Stomach (tissue), 9 donors: ENCODE results near the gene SMIM36. TPM values are rescaled to one million over a fixed set of nuclear protein-coding genes. Genes with fewer than 3 reads are reported as not detected.

Experiments used
- DNase-seq, 2 donors: peaks; one replicate each; pipeline versions ENCODE4 v3.0.0 to v3.0.0-alpha.2; 2013 to 2019
- H3K27ac ChIP-seq, 5 donors: fragments of 200-600 bp in 4 of 5; sonication (generic) in 4 of 5; one replicate each; pipeline ENCODE4 v1.5.1; 2013 to 2019; ENCODE audit warnings: mild to moderate bottlenecking in 1 of 5, moderate library complexity in 1 of 5
- H3K27me3 ChIP-seq, 3 donors: fragments of 200-600 bp; sonication (generic); one replicate each; pipeline ENCODE4 v1.5.1; 2017 to 2019; ENCODE audit warnings: mixed run types in 1 of 3
- H3K36me3 ChIP-seq, 4 donors: fragments of 200-600 bp; sonication (generic); 1 replicate in 3 of 4; 2 replicates in 1 of 4; pipeline ENCODE4 v1.5.1; 2016 to 2019
- H3K4me1 ChIP-seq, 4 donors: fragments of 200-600 bp; sonication (generic); one replicate each; pipeline ENCODE4 v1.5.1; 2016 to 2019
- H3K4me3 ChIP-seq, 4 donors: fragments of 200-600 bp; sonication (generic) in 3 of 4; one replicate each; pipeline ENCODE4 v1.5.1; 2016 to 2019; ENCODE audit warnings: mild to moderate bottlenecking in 1 of 4
- H3K9me3 ChIP-seq, 4 donors: fragments of 200-600 bp; sonication (generic); one replicate each; pipeline ENCODE4 v1.5.1; 2016 to 2019
- EP300 ChIP-seq: sonication (generic); formaldehyde crosslinking; IDR thresholded peaks from one replicate; pipeline ENCODE4 v1.6.1; 2017; ENCODE audit warnings: antibody characterized with exemption
- POLR2A ChIP-seq, 4 donors: fragments of 450-650 bp; IDR thresholded peaks; one replicate each; pipeline ENCODE4 v1.6.1; 2016; ENCODE audit warnings: antibody characterized with exemption in 4 of 4, control low read depth in 2 of 4, mild to moderate bottlenecking in 1 of 4, moderate library complexity in 1 of 4
- POLR2AphosphoS5 ChIP-seq, 3 donors: sonication (generic); formaldehyde crosslinking; IDR thresholded peaks; one replicate each; pipeline ENCODE4 v1.6.1; 2016; ENCODE audit warnings: antibody characterized with exemption in 3 of 3
- WGBS, 5 donors: extraction: QIAGEN DNeasy Blood & Tissue Kit in 3 of 5; methylation state at CpG; one replicate each; pipeline versions ENCODE4 v1.1.5 to v1.1.7; 2013 to 2018; 5-methylcytosine and 5-hydroxymethylcytosine counted together
- intact Hi-C: fragments of 100-400 bp; cut with DNase I; formaldehyde crosslinking; loops from one replicate; pipeline ENCODE4 v1.15.1; 2023; ENCODE audit warnings: low total_unique reads
- polyA plus RNA-seq, 3 donors: library from polyadenylated mRNA; stranded (reverse); fragments of 200-250 nt; gene quantifications; one replicate each; pipeline ENCODE4 v1.2.3, GENCODE V29; 2013
- small RNA-seq, 4 donors: library from RNA; depleted of rRNA; stranded (forward); fragments of <200 nt; gene quantifications; one replicate each; pipeline ENCODE3, GENCODE V24; 2016
- total RNA-seq, 5 donors: library from RNA; depleted of rRNA; stranded (reverse); fragments of >200 nt; gene quantifications; one replicate each; pipeline versions ENCODE4 v1.1.0 to v1.2.3, GENCODE V29; 2014 to 2016
- TF ChIP-seq, protein P1 (sequence below), 7 experiments: fragments of 450-650 bp in 4 of 7; fragments of 200-600 bp in 3 of 7; sonication (generic) in 3 of 7; IDR thresholded peaks; one replicate each; pipeline ENCODE4 v1.5.1; 2016 to 2019; ENCODE audit warnings: antibody characterized with exemption in 7 of 7, control low read depth in 2 of 7, mild to moderate bottlenecking in 1 of 7
- donor health status: healthy with polysubstance abuse.
- donor health status: Bipolar disorder and iron deficiency.
- donor health status: healthy.

SMIM36 gene
- total and polyA plus RNA-seq, 8 donors: not detected

DNA sequence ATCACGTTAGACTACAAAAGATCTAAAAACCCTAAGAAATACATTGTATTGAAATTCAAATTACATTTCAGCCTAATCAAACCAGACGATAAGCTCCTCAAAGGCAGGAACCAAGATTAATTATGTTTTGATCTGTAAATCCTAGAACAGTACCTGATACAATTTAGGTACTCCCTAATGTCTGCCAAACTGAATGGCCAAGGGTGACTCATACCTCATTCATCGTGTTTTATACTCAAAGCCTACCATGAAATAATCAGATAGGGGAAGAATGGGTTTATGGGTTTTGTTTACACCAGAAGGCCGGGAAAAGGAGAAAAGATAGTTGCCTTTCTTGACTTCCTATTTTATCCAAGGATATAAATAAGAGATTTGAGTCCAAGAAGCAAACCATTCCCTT, 108.9 kb downstream of the SMIM36 start:
- intact Hi-C loops: no loop called here
- no peak for TF ChIP-seq EP300
- no peak for TF ChIP-seq POLR2AphosphoS5 (IDR thresholded peaks at IDR 0.05)
- TF ChIP-seq, protein P1, sequence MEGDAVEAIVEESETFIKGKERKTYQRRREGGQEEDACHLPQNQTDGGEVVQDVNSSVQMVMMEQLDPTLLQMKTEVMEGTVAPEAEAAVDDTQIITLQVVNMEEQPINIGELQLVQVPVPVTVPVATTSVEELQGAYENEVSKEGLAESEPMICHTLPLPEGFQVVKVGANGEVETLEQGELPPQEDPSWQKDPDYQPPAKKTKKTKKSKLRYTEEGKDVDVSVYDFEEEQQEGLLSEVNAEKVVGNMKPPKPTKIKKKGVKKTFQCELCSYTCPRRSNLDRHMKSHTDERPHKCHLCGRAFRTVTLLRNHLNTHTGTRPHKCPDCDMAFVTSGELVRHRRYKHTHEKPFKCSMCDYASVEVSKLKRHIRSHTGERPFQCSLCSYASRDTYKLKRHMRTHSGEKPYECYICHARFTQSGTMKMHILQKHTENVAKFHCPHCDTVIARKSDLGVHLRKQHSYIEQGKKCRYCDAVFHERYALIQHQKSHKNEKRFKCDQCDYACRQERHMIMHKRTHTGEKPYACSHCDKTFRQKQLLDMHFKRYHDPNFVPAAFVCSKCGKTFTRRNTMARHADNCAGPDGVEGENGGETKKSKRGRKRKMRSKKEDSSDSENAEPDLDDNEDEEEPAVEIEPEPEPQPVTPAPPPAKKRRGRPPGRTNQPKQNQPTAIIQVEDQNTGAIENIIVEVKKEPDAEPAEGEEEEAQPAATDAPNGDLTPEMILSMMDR (IDR thresholded peaks at IDR 0.05): no peak
- no peak for TF ChIP-seq POLR2A (IDR thresholded peaks at IDR 0.05)
- Histone ChIP-seq H3K9me3 (no peaks in the 10 kb centered on the region), H3K36me3 (peaks cover 14 to 86% (median 78%) of the 10 kb centered on the region in 4 donors), H3K27ac (no peak overlapping the region), H3K27me3 (no peaks in the 10 kb centered on the region), H3K4me1 (no peaks in the 10 kb centered on the region), H3K4me3 (no peak overlapping the region)
- no peak for DNase-seq
- WGBS, 5 donors: 59 to 63% (median 61%) methylated on average over 4 of the region's 4 CpGs

Small RNAs within 50 kb of the gene (small RNA-seq; reads per million reads assigned to genes)
- 0 reads per million in 4 donors for gene RNU6-1249P

Other genes with a start within 250 kb of the SMIM36 start
- 10 to 100 TPM in 3 of 5 donors, 1 to 10 TPM in 2; 2.3 to 42.4 (median 12.9) TPM for gene HLF, start 246.5 kb downstream of the SMIM36 start, total RNA-seq
- 10 to 100 TPM in 1 of 3 donors, 1 to 10 TPM in 2; 1.6 to 10.6 (median 2.9) TPM for gene HLF, start 246.5 kb downstream of the SMIM36 start, polyA plus RNA-seq
- gene MMD, start 89.6 kb downstream of the SMIM36 start, total RNA-seq: 10 to 100 TPM in 4 of 5 donors, 1 to 10 TPM in 1; 3.1 to 65.3 (median 11.9) TPM
- gene MMD, start 89.6 kb downstream of the SMIM36 start, polyA plus RNA-seq: 10 to 100 TPM in 2 of 3 donors, 1 to 10 TPM in 1; 4.9 to 18.8 (median 13.1) TPM
- 10 to 100 TPM in 4 of 5 donors, under 1 TPM in 1; 0.29 to 51.6 (median 23.2) TPM for gene TMEM100, start 211.4 kb upstream of the SMIM36 start, total RNA-seq
- gene TMEM100, start 211.4 kb upstream of the SMIM36 start, polyA plus RNA-seq: 10 to 100 TPM; 20.2 to 35.3 (median 28.9) TPM
- gene PCTP, start 239.6 kb upstream of the SMIM36 start, total RNA-seq: 10 to 100 TPM in 3 of 5 donors, 1 to 10 TPM in 2; 4.7 to 69.2 (median 23.1) TPM
- gene PCTP, start 239.6 kb upstream of the SMIM36 start, polyA plus RNA-seq: 10 to 100 TPM; 14.6 to 22.8 (median 22.5) TPM